ENCODE data around the gene CAMTA2.
"Not testable (repeated sequence)": the region's sequence is repeated elsewhere in the genome, so short reads cannot be mapped to it uniquely, and the experiment has no call there.

The CAMTA2 gene

GRCh38 chr17:4932756-4933155 lies 54.7 kb downstream of the CAMTA2 start:
- DNase-seq (ENCODE audit: low spot score) = no peak

GRCh38 chr17:4931963-4932362 lies 55.5 kb downstream of the CAMTA2 start, which contains the start of gene GP1BA:
TSS of gene GP1BA (plus strand) at chr17:4932277. CDS start at chr17:4932605, 328 bp downstream.
- DNase-seq (ENCODE audit: low spot score) = no peak

- no peak for DNase-seq (ENCODE audit: low spot score)
Observed at GRCh38 chr17:4928881-4929280, 58.6 kb downstream of the CAMTA2 start.

GRCh38 chr17:4926577-4927335 lies 60.7 kb downstream of the CAMTA2 start:
- not testable (repeated sequence) for DNase-seq (ENCODE audit: low spot score)

- DNase-seq (ENCODE audit: low spot score) = no peak
Observed at GRCh38 chr17:4921320-4921719, 66.2 kb downstream of the CAMTA2 start.

- no peak for DNase-seq (ENCODE audit: low spot score)
Observed at GRCh38 chr17:4920351-4921048, 67.0 kb downstream of the CAMTA2 start.

GRCh38 chr17:4919511-4920047 lies 67.9 kb downstream of the CAMTA2 start:
- DNase-seq (ENCODE audit: low spot score) = no peak

Data from CD4-positive, alpha-beta T cell treated with Interleukin-2 at 100 ng/mL for 4 hours (primary cell).